ENCODE data around the gene ATM. TPM values are rescaled to one million over a fixed set of nuclear protein-coding genes. Genes with fewer than 3 reads are reported as not detected.
A peak's percentile ranks its signal among the peaks of the same experiment; 100 is the strongest.

Gene ATM
- total RNA-seq, 2 donors from 2014 or later = 60.9 to 63.0 TPM

- H3K27ac Mint-ChIP-seq = peak overlapping the region; percentile 37
These were observed 179.4 kb downstream of the ATM start for GRCh38 chr11:108402241-108402640.

GRCh38 chr11:108403052-108403451 lies 180.2 kb downstream of the ATM start:
- WGBS, 2 experiments (ENCODE audit: insufficient coverage in 1 of 2, insufficient read length in 1 of 2) = 100% methylated on average over 1 of the region's 1 CpG
- TF ChIP-seq CTCF (conservative IDR thresholded peaks at IDR 0.05) = no peak

More at GRCh38 chr11:108402241-108402640, 179.4 kb downstream of the ATM start:
- no peaks in the 10 kb centered on the region for H3K36me3 Mint-ChIP-seq (ENCODE audit: low read depth)
- no peak overlapping the region for H3K27ac ChIP-seq (ENCODE audit: low read depth, low read length)
- H3K9me3 ChIP-seq (ENCODE audit: control insufficient read depth, low read length) = no peaks in the 10 kb centered on the region
- H3K27me3 ChIP-seq (ENCODE audit: control insufficient read depth, insufficient read depth, low read length, poor library complexity, severe bottlenecking) = no peaks in the 10 kb centered on the region
- 94 to 100% methylated on average over 1 of the region's 1 CpG for WGBS, 2 experiments (ENCODE audit: insufficient coverage in 1 of 2, insufficient read length in 1 of 2)
- H3K27me3 Mint-ChIP-seq (ENCODE audit: insufficient read depth) = no peaks in the 10 kb centered on the region
- no peaks in the 10 kb centered on the region for H3K4me1 ChIP-seq (ENCODE audit: control insufficient read depth, insufficient read depth, low read length)
- no peak overlapping the region for H3K9ac ChIP-seq (ENCODE audit: extremely low read depth, low read length, poor library complexity, severe bottlenecking)
- no peak for DNase-seq
- H3K4me1 Mint-ChIP-seq = peaks cover 34% of the 10 kb centered on the region
- no peaks in the 10 kb centered on the region for H3K9me3 Mint-ChIP-seq
- TF ChIP-seq CTCF (conservative IDR thresholded peaks at IDR 0.05) = no peak
- H3K4me3 ChIP-seq (ENCODE audit: low read length) = no peak overlapping the region
- no peaks in the 10 kb centered on the region for H3K36me3 ChIP-seq (ENCODE audit: control insufficient read depth, insufficient read depth, low read length)
- H3K4me3 Mint-ChIP-seq = no peak overlapping the region

GRCh38 chr11:108405706-108406105 lies 182.8 kb downstream of the ATM start:
- Mint-ChIP-seq H3K4me1 (peaks cover 31% of the 10 kb centered on the region), H3K9me3 (no peaks in the 10 kb centered on the region), H3K27ac (no peak overlapping the region), H3K4me3 (no peak overlapping the region), H3K27me3 (ENCODE audit: insufficient read depth) (no peaks in the 10 kb centered on the region), H3K36me3 (ENCODE audit: low read depth) (no peaks in the 10 kb centered on the region)
- no peak for TF ChIP-seq CTCF (conservative IDR thresholded peaks at IDR 0.05)
- no peaks in the 10 kb centered on the region for H3K27me3 ChIP-seq (ENCODE audit: control insufficient read depth, insufficient read depth, low read length, poor library complexity, severe bottlenecking)
- H3K4me3 ChIP-seq (ENCODE audit: low read length) = no peak overlapping the region
- no peaks in the 10 kb centered on the region for H3K4me1 ChIP-seq (ENCODE audit: control insufficient read depth, insufficient read depth, low read length)
- no peaks in the 10 kb centered on the region for H3K36me3 ChIP-seq (ENCODE audit: control insufficient read depth, insufficient read depth, low read length)
- no peak for DNase-seq
- H3K9me3 ChIP-seq (ENCODE audit: control insufficient read depth, low read length) = no peaks in the 10 kb centered on the region
- H3K27ac ChIP-seq (ENCODE audit: low read depth, low read length) = no peak overlapping the region
- H3K9ac ChIP-seq (ENCODE audit: extremely low read depth, low read length, poor library complexity, severe bottlenecking) = no peak overlapping the region
- 100% methylated on average over 1 of the region's 1 CpG; no CpG with 5 or more reads in 1 of the 2 experiments for WGBS, 2 experiments (ENCODE audit: insufficient coverage in 1 of 2, insufficient read length in 1 of 2)

More at GRCh38 chr11:108403052-108403451, 180.2 kb downstream of the ATM start:
- H3K27ac ChIP-seq (ENCODE audit: low read depth, low read length) = no peak overlapping the region
- no peaks in the 10 kb centered on the region for H3K9me3 Mint-ChIP-seq
- no peaks in the 10 kb centered on the region for H3K27me3 ChIP-seq (ENCODE audit: control insufficient read depth, insufficient read depth, low read length, poor library complexity, severe bottlenecking)
- no peak overlapping the region for H3K4me3 ChIP-seq (ENCODE audit: low read length)
- H3K36me3 Mint-ChIP-seq (ENCODE audit: low read depth) = no peaks in the 10 kb centered on the region
- DNase-seq = no peak
- no peak overlapping the region for H3K4me3 Mint-ChIP-seq
- peaks cover 34% of the 10 kb centered on the region for H3K4me1 Mint-ChIP-seq
- H3K36me3 ChIP-seq (ENCODE audit: control insufficient read depth, insufficient read depth, low read length) = no peaks in the 10 kb centered on the region
- H3K9me3 ChIP-seq (ENCODE audit: control insufficient read depth, low read length) = no peaks in the 10 kb centered on the region
- H3K9ac ChIP-seq (ENCODE audit: extremely low read depth, low read length, poor library complexity, severe bottlenecking) = no peak overlapping the region
- H3K27ac Mint-ChIP-seq = no peak overlapping the region
- no peaks in the 10 kb centered on the region for H3K27me3 Mint-ChIP-seq (ENCODE audit: insufficient read depth)
- H3K4me1 ChIP-seq (ENCODE audit: control insufficient read depth, insufficient read depth, low read length) = no peaks in the 10 kb centered on the region
